K562 (cell line): ENCODE data around the gene INO80D.

Experiments
- BCOR ChIP-seq: fragments of 450-650 bp; IDR thresholded peaks from 2 replicates; pipeline ENCODE4 v1.6.1; 2016
- CBX8 ChIP-seq: fragments of 200-600 bp; sonication (generic); IDR thresholded peaks from 2 replicates; pipeline ENCODE4 v1.6.1; 2012; ENCODE audit warnings: borderline replicate concordance, mixed run types, low read depth, mild to moderate bottlenecking, moderate library complexity, mixed read lengths, low read length, control low read depth, inconsistent platforms; ENCODE audit not compliant: poor library complexity, severe bottlenecking; ENCODE audit errors: extremely low read depth
- CHD2 ChIP-seq: IDR thresholded peaks from 2 replicates; pipeline ENCODE4 v1.6.1; 2011; ENCODE audit warnings: low read depth, low read length
- GABPB1 ChIP-seq: sonication (generic); formaldehyde crosslinking; IDR thresholded peaks from 2 replicates; pipeline ENCODE4 v1.8.0; 2022; ENCODE audit warnings: mild to moderate bottlenecking, missing genetic modification reagents
- HDGF ChIP-seq: fragments of 450-650 bp; IDR thresholded peaks from 2 replicates; pipeline ENCODE4 v1.6.1; 2016
- JUND ChIP-seq, 2 experiments: IDR thresholded peaks; 2 replicates in 1 of 2; 3 replicates in 1 of 2; pipeline ENCODE4 v1.6.1; 2011; ENCODE audit warnings: borderline replicate concordance in 2 of 2, low read depth in 2 of 2, low read length in 2 of 2, improper control_type of control experiment in 1 of 2, missing biosample characterization in 1 of 2, missing genetic modification characterization in 1 of 2, missing genetic modification reagents in 1 of 2
- KDM5B ChIP-seq: fragments of 200-600 bp; sonication (generic); IDR thresholded peaks from 2 replicates; pipeline ENCODE4 v1.6.1; 2012; ENCODE audit warnings: low read depth, mild to moderate bottlenecking, moderate library complexity, low read length, control low read depth, inconsistent platforms; ENCODE audit not compliant: insufficient replicate concordance
- KLF10 ChIP-seq: fragments of 250-450 bp; sonication (Bioruptor Pico); IDR thresholded peaks from 2 replicates; pipeline ENCODE4 v1.6.1; 2021; ENCODE audit warnings: matching md5 sums
- MTA1 ChIP-seq: fragments of 450-650 bp; IDR thresholded peaks from 2 replicates; pipeline ENCODE4 v1.6.1; 2017; ENCODE audit warnings: borderline replicate concordance
- MYNN ChIP-seq, 2 experiments: sonication (generic); formaldehyde crosslinking in 1 of 2; IDR thresholded peaks; 2 replicates each; pipeline versions ENCODE4 v1.5.0 to v1.6.1; 2016 to 2020; ENCODE audit warnings: antibody characterized with exemption in 1 of 2, missing genetic modification reagents in 1 of 2
- RNF2 ChIP-seq: sonication (generic); IDR thresholded peaks from 2 replicates; pipeline ENCODE4 v1.6.1; 2016
- ZBTB17 ChIP-seq: fragments of 450-650 bp; formaldehyde crosslinking; IDR thresholded peaks from 2 replicates; pipeline ENCODE4 v1.4.0; 2020; ENCODE audit warnings: mild to moderate bottlenecking
- ZNF449 ChIP-seq: fragments of 250-450 bp; sonication (Bioruptor Pico); IDR thresholded peaks from 2 replicates; pipeline ENCODE4 v1.8.0; 2022; ENCODE audit warnings: moderate library complexity, mild to moderate bottlenecking, inconsistent platforms
- ZNF639 ChIP-seq, 2 experiments: fragments of 200-800 bp in 1 of 2; sonication (Bioruptor generic) in 1 of 2; sonication (generic) in 1 of 2; formaldehyde crosslinking in 1 of 2; IDR thresholded peaks in 1 of 2; conservative IDR thresholded peaks in 1 of 2; 2 replicates each; pipeline versions ENCODE4 v1.5.0 to v1.6.1; 2016 to 2020; ENCODE audit warnings: missing compliant biosample characterization in 1 of 2, missing genetic modification characterization in 1 of 2, missing genetic modification reagents in 1 of 2

- TF ChIP-seq HDGF = no peak
- no peak for TF ChIP-seq CBX8
- no peak for TF ChIP-seq GABPB1 (CRISPR knock-in tag)
- TF ChIP-seq ZBTB17 = no peak
- no peak for TF ChIP-seq BCOR
- no peak for TF ChIP-seq JUND (IDR thresholded peaks at IDR 0.05; ENCODE audit: borderline replicate concordance, low read depth, low read length)
- TF ChIP-seq JUND (tag; IDR thresholded peaks at IDR 0.05; ENCODE audit: borderline replicate concordance, low read depth, low read length) = no peak
- no peak for TF ChIP-seq MYNN (IDR thresholded peaks at IDR 0.05)
- no peak for TF ChIP-seq MYNN (CRISPR knock-in tag; IDR thresholded peaks at IDR 0.05)
- no peak for TF ChIP-seq RNF2
- no peak for TF ChIP-seq ZNF639 (CRISPR knock-in tag; conservative IDR thresholded peaks at IDR 0.05 in 1 of 2, IDR thresholded peaks at IDR 0.05 in 1 of 2)
- TF ChIP-seq KDM5B = no peak
- TF ChIP-seq ZNF449 (CRISPR knock-in tag) = no peak
- no peak for TF ChIP-seq KLF10 (CRISPR knock-in tag)
- TF ChIP-seq MTA1 = no peak
- no peak for TF ChIP-seq CHD2
Measured at GRCh38 chr2:206079699-206080465, 6.1 kb downstream of the INO80D start.
